CD4-positive, alpha-beta T cell (primary cell): ENCODE data around the gene PRKCH. TPM values are rescaled to one million over a fixed set of nuclear protein-coding genes. Genes with fewer than 3 reads are reported as not detected.

Experiments used
- ATAC-seq: fragments of 200-7000 bp; cut with Tn5 transposase; one replicate; pipeline ENCODE4 v1.10.0; 2022; ENCODE audit warnings: mild to moderate bottlenecking; ENCODE audit not compliant: poor library complexity
- CTCF ChIA-PET: fragments of 350-600 bp; sonication (Branson Sonifier 250); formaldehyde crosslinking; loops from one replicate; lab custom pipeline; 2021; ENCODE audit warnings: antibody characterized with exemption, inconsistent platforms; lab: Charles Lee
- POLR2A ChIA-PET: fragments of 350-600 bp; sonication (Branson Sonifier 250); formaldehyde crosslinking; loops from one replicate; lab custom pipeline; 2021; ENCODE audit warnings: antibody characterized with exemption, inconsistent platforms; lab: Charles Lee
- DNase-seq, 14 experiments: peaks; one replicate each; pipeline ENCODE4 v3.0.0-alpha.2; 2013 to 2020; ENCODE audit warnings: mixed read lengths in 2 of 14
- H3K27ac ChIP-seq, 2 donors: one replicate each; pipeline versions ENCODE4 v1.5.1 to v1.7.0; 2013; ENCODE audit warnings: low read length in 2 of 2, low read depth in 1 of 2, mild to moderate bottlenecking in 1 of 2
- H3K27me3 ChIP-seq, 2 experiments: 1 replicate in 1 of 2; 2 replicates in 1 of 2; pipeline versions ENCODE4 v1.6.1 to v1.7.0; 2013; ENCODE audit warnings: low read length in 2 of 2, control low read depth in 1 of 2, mild to moderate bottlenecking in 1 of 2, moderate library complexity in 1 of 2; ENCODE audit not compliant: insufficient read depth in 2 of 2, control insufficient read depth in 1 of 2
- H3K36me3 ChIP-seq: one replicate; pipeline ENCODE4 v1.6.1; 2013; ENCODE audit warnings: low read length, control low read depth; ENCODE audit not compliant: insufficient read depth
- H3K4me1 ChIP-seq: one replicate; pipeline ENCODE4 v1.6.1; 2013; ENCODE audit warnings: low read length, control low read depth; ENCODE audit not compliant: insufficient read depth
- H3K4me3 ChIP-seq: one replicate; pipeline ENCODE4 v1.5.1; 2013; ENCODE audit warnings: mild to moderate bottlenecking, low read length, moderate library complexity
- H3K9me3 ChIP-seq, 2 experiments: 1 replicate in 1 of 2; 2 replicates in 1 of 2; pipeline versions ENCODE4 v1.6.1 to v1.7.0; 2013; ENCODE audit warnings: low read length in 2 of 2, mild to moderate bottlenecking in 2 of 2, control low read depth in 1 of 2, moderate library complexity in 1 of 2; ENCODE audit not compliant: control insufficient read depth in 1 of 2, insufficient read depth in 1 of 2
- H3K27ac Mint-ChIP-seq: one replicate; pipeline ENCODE4 v1.8.0; 2020; ENCODE audit warnings: mixed read lengths
- H3K27me3 Mint-ChIP-seq: one replicate; pipeline ENCODE4 v1.8.0; 2021; ENCODE audit warnings: mixed read lengths
- H3K36me3 Mint-ChIP-seq: one replicate; pipeline ENCODE4 v1.8.0; 2021; ENCODE audit warnings: low read depth, mixed read lengths
- H3K4me1 Mint-ChIP-seq: one replicate; pipeline ENCODE4 v1.8.0; 2021; ENCODE audit warnings: low read depth, mixed read lengths
- H3K4me3 Mint-ChIP-seq: one replicate; pipeline ENCODE4 v1.8.0; 2020; ENCODE audit warnings: mild to moderate bottlenecking, mixed read lengths
- H3K9me3 Mint-ChIP-seq: one replicate; pipeline ENCODE4 v1.8.0; 2020; ENCODE audit warnings: mixed read lengths
- CTCF ChIP-seq: fragments of 200-600 bp; IDR thresholded peaks from one replicate; pipeline ENCODE4 v1.8.0; 2022; ENCODE audit warnings: antibody characterized with exemption, mild to moderate bottlenecking
- intact Hi-C, 2 experiments: fragments of 100-400 bp; cut with DNase I in 1 of 2; cut with micrococcal nuclease in 1 of 2; formaldehyde crosslinking; loops; one replicate each; pipeline versions ENCODE4 v1.15.1 to v1.9.0; 2023 to 2025; cut with DNase I, micrococcal nuclease
- total RNA-seq, 174 experiments: library from RNA in 2 of 174; stranded (reverse) in 2 of 174; gene quantifications; one replicate each; pipeline ENCODE4 v1.2.3 and lab custom pipeline; 2021 to 2026

The PRKCH gene
- total RNA-seq, 2 experiments from 2014 or later = 378 to 385 TPM

DNA sequence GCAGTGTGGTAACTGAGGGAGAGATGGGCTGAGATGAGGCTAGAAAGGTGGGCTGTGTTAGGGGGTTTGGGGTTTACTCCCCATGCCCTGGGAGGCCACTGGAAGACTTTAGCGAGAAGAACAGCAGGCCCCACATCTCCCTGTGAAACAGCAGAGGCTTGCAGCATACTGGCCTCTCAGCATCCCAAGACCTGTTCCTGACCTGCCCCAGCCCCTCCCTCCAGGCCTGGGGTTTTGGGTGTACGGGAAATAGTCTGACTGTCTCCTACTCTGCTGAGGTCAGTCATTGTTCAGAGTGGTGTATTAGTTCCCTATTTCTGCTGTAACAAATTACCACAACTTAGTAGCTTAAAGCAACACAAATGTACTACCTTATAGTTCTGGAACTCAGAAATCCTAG lies 270.5 kb downstream of the PRKCH start:
- H3K27ac Mint-ChIP-seq = no peak overlapping the region
- CTCF ChIA-PET = no interaction called here
- no peak overlapping the region for H3K4me3 Mint-ChIP-seq
- H3K36me3 Mint-ChIP-seq = no peaks in the 10 kb centered on the region
- TF ChIP-seq CTCF = no peak
- H3K9me3 Mint-ChIP-seq = no peaks in the 10 kb centered on the region
- Histone ChIP-seq H3K4me3 (no peak overlapping the region), H3K4me1 (peaks cover 15% of the 10 kb centered on the region), H3K9me3 (peaks cover 0 to 6% of the 10 kb centered on the region in 2 experiments), H3K36me3 (no peaks in the 10 kb centered on the region), H3K27ac (no peak overlapping the region), H3K27me3 (no peaks in the 10 kb centered on the region)
- POLR2A ChIA-PET = no interaction called here
- peaks cover 24% of the 10 kb centered on the region for H3K4me1 Mint-ChIP-seq
- peak in 1 of 14 experiments; percentile 34 for DNase-seq
- no peak for ATAC-seq
- intact Hi-C loops = loop anchor here in 1 of 2 experiments (10.0 kb wide), 1 partner anchor 73 kb away; no protein-coding TSS in a partner anchor
- no peaks in the 10 kb centered on the region for H3K27me3 Mint-ChIP-seq

DNA sequence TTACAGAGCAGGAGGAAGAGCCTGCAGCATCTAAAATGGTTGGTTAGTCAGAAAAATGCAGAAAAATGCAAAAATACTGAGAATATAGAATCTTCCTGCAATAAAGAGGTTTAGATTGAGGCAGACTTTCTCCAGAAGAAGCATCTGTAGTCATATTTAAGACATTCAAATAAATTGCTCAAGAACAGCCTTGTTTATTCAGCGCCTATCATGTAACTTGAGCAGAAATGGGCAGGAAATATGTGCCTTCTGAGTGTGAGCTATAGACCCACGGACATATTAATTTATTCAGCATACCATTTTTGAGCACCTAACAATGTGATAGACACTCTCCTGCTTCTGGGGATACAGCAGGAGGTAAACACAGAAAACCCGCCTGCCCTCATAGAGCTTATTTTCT lies 272.0 kb downstream of the PRKCH start:
- DNase-seq (no peak), ATAC-seq (no peak)
- no peak overlapping the region for H3K4me3 Mint-ChIP-seq
- CTCF ChIA-PET = no interaction called here
- intact Hi-C loops = loop anchor here in 1 of 2 experiments (10.0 kb wide), 1 partner anchor 71 kb away; no protein-coding TSS in a partner anchor
- H3K9me3 ChIP-seq = peaks cover 0 to 6% of the 10 kb centered on the region in 2 experiments
- H3K4me1 ChIP-seq = peaks cover 15% of the 10 kb centered on the region
- no peaks in the 10 kb centered on the region for H3K27me3 Mint-ChIP-seq
- no peaks in the 10 kb centered on the region for H3K27me3 ChIP-seq
- no peaks in the 10 kb centered on the region for H3K36me3 Mint-ChIP-seq
- no peaks in the 10 kb centered on the region for H3K9me3 Mint-ChIP-seq
- H3K4me3 ChIP-seq = no peak overlapping the region
- POLR2A ChIA-PET = no interaction called here
- H3K27ac ChIP-seq = no peak overlapping the region
- no peak for TF ChIP-seq CTCF
- H3K27ac Mint-ChIP-seq = no peak overlapping the region
- H3K4me1 Mint-ChIP-seq = peaks cover 30% of the 10 kb centered on the region
- H3K36me3 ChIP-seq = no peaks in the 10 kb centered on the region

DNA sequence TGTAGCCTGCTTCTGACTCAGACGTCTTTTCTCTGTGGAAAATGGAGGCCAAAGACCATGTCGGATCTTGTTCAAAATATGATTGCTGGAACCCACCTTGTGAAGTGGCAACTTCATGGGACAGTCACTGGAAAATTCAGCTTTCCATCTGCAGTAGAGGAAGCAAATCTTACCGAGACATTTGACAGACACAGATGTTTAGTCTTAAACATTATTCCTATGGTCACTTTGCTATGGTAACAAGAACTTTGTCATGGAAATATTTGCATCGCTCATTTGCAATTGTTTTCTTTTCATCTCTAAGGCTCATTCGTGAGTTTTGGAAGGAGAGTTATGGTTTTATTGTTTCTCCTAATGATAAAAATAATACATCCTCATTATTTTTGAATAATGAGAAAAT lies 275.6 kb downstream of the PRKCH start:
- intact Hi-C loops = loop anchor here in 1 of 2 experiments (10.0 kb wide), 1 partner anchor 68 kb away; no protein-coding TSS in a partner anchor
- peaks cover 40% of the 10 kb centered on the region for H3K4me1 Mint-ChIP-seq
- H3K27ac ChIP-seq = no peak overlapping the region
- no peaks in the 10 kb centered on the region for H3K36me3 ChIP-seq
- no peak overlapping the region for H3K27ac Mint-ChIP-seq
- peaks cover 0 to 3% of the 10 kb centered on the region in 2 experiments for H3K9me3 ChIP-seq
- no peak for DNase-seq
- CTCF ChIA-PET = no interaction called here
- H3K9me3 Mint-ChIP-seq = no peaks in the 10 kb centered on the region
- H3K4me1 ChIP-seq = peaks cover 13% of the 10 kb centered on the region
- POLR2A ChIA-PET = no interaction called here
- no peaks in the 10 kb centered on the region for H3K27me3 ChIP-seq
- no peak for TF ChIP-seq CTCF
- no peaks in the 10 kb centered on the region for H3K27me3 Mint-ChIP-seq
- ATAC-seq = no peak
- no peaks in the 10 kb centered on the region for H3K36me3 Mint-ChIP-seq
- H3K4me3 ChIP-seq = no peak overlapping the region
- no peak overlapping the region for H3K4me3 Mint-ChIP-seq
